Astrocyte of the spinal cord (primary cell): ENCODE data around the gene NABP2.
"Not testable (repeated sequence)": the region's sequence is repeated elsewhere in the genome, so short reads cannot be mapped to it uniquely, and the experiment has no call there.

Experiments used
- DNase-seq: peaks from one replicate; pipeline ENCODE4 v3.0.0; 2011; ENCODE audit warnings: low read depth, low spot score
- H3K4me3 ChIP-seq: 2 replicates; pipeline ENCODE4 v1.5.1; 2011; ENCODE audit warnings: low read depth, mild to moderate bottlenecking, low read length, moderate library complexity
- CTCF ChIP-seq: IDR thresholded peaks from 2 replicates; pipeline ENCODE4 v1.5.1; 2012; ENCODE audit warnings: low read depth, mild to moderate bottlenecking, low read length, inconsistent platforms
- in situ Hi-C: cut with HindIII; loops from 2 replicates; pipeline ENCODE4 v1.10.0; 2017; ENCODE audit warnings: low sequenced_read_pairs

NABP2 gene

GRCh38 chr12:56257491-56258067 lies 33.4 kb downstream of the NABP2 start:
- TF ChIP-seq CTCF: peak; percentile 28
- DNase-seq: peak; percentile 39
- in situ Hi-C loops: no loop called here
- H3K4me3 ChIP-seq: peak overlapping the region; percentile 88

GRCh38 chr12:56258068-56258819 lies 34.1 kb downstream of the NABP2 start, which contains the start of gene ANKRD52:
Gene ANKRD52 (minus strand): TSS chr12:56258384. CDS start chr12:56258269, 115 bp downstream.
- in situ Hi-C loops: no loop called here
- DNase-seq: peak; percentile 69
- peak within 1 kb of the TSS; percentile 88 for H3K4me3 ChIP-seq
- TF ChIP-seq CTCF: peak; percentile 49

GRCh38 chr12:56258820-56259183 lies 34.7 kb downstream of the NABP2 start:
- in situ Hi-C loops: no loop called here
- no peak for DNase-seq
- H3K4me3 ChIP-seq: peak overlapping the region; percentile 57
- TF ChIP-seq CTCF: no peak

GRCh38 chr12:56260380-56260779 lies 36.2 kb downstream of the NABP2 start:
- DNase-seq: no peak
- no peak for TF ChIP-seq CTCF
- in situ Hi-C loops: no loop called here
- H3K4me3 ChIP-seq: no peak overlapping the region

GRCh38 chr12:56260921-56261320 lies 36.8 kb downstream of the NABP2 start:
- in situ Hi-C loops: no loop called here
- no peak overlapping the region for H3K4me3 ChIP-seq
- DNase-seq: no peak
- TF ChIP-seq CTCF: no peak

GRCh38 chr12:56261503-56262232 lies 37.5 kb downstream of the NABP2 start:
- peak; percentile 49 for DNase-seq
- no peak for TF ChIP-seq CTCF
- H3K4me3 ChIP-seq: no peak overlapping the region
- in situ Hi-C loops: no loop called here

GRCh38 chr12:56262955-56263354 lies 38.8 kb downstream of the NABP2 start:
- in situ Hi-C loops, DNase-seq, H3K4me3 ChIP-seq: not testable (repeated sequence)

GRCh38 chr12:56266068-56266692 lies 42.0 kb downstream of the NABP2 start:
- peak overlapping the region; percentile 72 for H3K4me3 ChIP-seq
- peak; percentile 17 for DNase-seq
- in situ Hi-C loops: not testable (repeated sequence)
